HepG2 (cell line): ENCODE results near the gene CLPX. TPM values are rescaled to one million over a fixed set of nuclear protein-coding genes. Genes with fewer than 3 reads are reported as not detected.

ENCODE experiments used
- AGO2 ChIP-seq: fragments of 200-400 bp; formaldehyde crosslinking; optimal IDR thresholded peaks from 2 replicates; pipeline ENCODE3; 2017; ENCODE audit warnings: mild to moderate bottlenecking, low read depth, low read length, moderate library complexity
- CC2D1A ChIP-seq: sonication (generic); formaldehyde crosslinking; IDR thresholded peaks from 2 replicates; pipeline ENCODE4 v1.8.1; 2023; ENCODE audit warnings: mild to moderate bottlenecking, missing genetic modification reagents
- ELF3 ChIP-seq: IDR thresholded peaks from 2 replicates; pipeline ENCODE4 v1.6.1; 2016; ENCODE audit warnings: missing genetic modification reagents, missing compliant biosample characterization
- ERF ChIP-seq: IDR thresholded peaks from 2 replicates; pipeline ENCODE4 v1.6.1; 2018; ENCODE audit warnings: missing biosample characterization, missing genetic modification reagents
- FOSL1 ChIP-seq: sonication (generic); formaldehyde crosslinking; IDR thresholded peaks from 2 replicates; pipeline ENCODE4 v1.9.0; 2021; ENCODE audit warnings: missing genetic modification reagents, borderline replicate concordance
- FOXA1 ChIP-seq, 2 experiments: fragments of 450-650 bp in 1 of 2; sonication (generic) in 1 of 2; formaldehyde crosslinking in 1 of 2; IDR thresholded peaks; 2 replicates each; pipeline versions ENCODE4 v1.4.0 to v1.6.1; 2016 to 2020; ENCODE audit warnings: missing genetic modification reagents in 1 of 2
- FOXO1 ChIP-seq: sonication (generic); formaldehyde crosslinking; IDR thresholded peaks from 2 replicates; pipeline ENCODE4 v1.4.0; 2020; ENCODE audit warnings: missing genetic modification reagents
- HNRNPH1 ChIP-seq: fragments of 200-400 bp; formaldehyde crosslinking; optimal IDR thresholded peaks from 2 replicates; pipeline ENCODE3; 2017; ENCODE audit warnings: mild to moderate bottlenecking, low read depth, low read length
- MED1 ChIP-seq: sonication (generic); formaldehyde crosslinking; IDR thresholded peaks from 2 replicates; pipeline ENCODE4 v1.4.0; 2020; ENCODE audit warnings: missing genetic modification reagents
- MZF1 ChIP-seq: sonication (generic); formaldehyde crosslinking; IDR thresholded peaks from 2 replicates; pipeline ENCODE4 v1.8.1; 2023; ENCODE audit warnings: mild to moderate bottlenecking, missing genetic modification reagents, borderline replicate concordance
- PCBP2 ChIP-seq: fragments of 200-400 bp; formaldehyde crosslinking; optimal IDR thresholded peaks from 2 replicates; pipeline ENCODE3; 2018; ENCODE audit warnings: low read length, low read depth; ENCODE audit not compliant: poor library complexity, severe bottlenecking
- PHB2 ChIP-seq: fragments of 450-650 bp; IDR thresholded peaks from 2 replicates; pipeline ENCODE4 v1.6.1; 2018; ENCODE audit not compliant: partially characterized antibody
- RBM39 ChIP-seq: fragments of 200-400 bp; formaldehyde crosslinking; IDR thresholded peaks from one replicate; pipeline ENCODE4 v1.6.1; 2018; ENCODE audit warnings: antibody characterized with exemption, mild to moderate bottlenecking, low read depth, low read length; ENCODE audit not compliant: poor library complexity, severe bottlenecking
- SNAPC2 ChIP-seq: sonication (generic); formaldehyde crosslinking; IDR thresholded peaks from 2 replicates; pipeline ENCODE4 v1.8.1; 2022; ENCODE audit warnings: mild to moderate bottlenecking, missing genetic modification reagents
- TAF1 ChIP-seq: sonication (generic); formaldehyde crosslinking; IDR thresholded peaks from 2 replicates; pipeline ENCODE4 v1.4.0; 2020; ENCODE audit warnings: missing genetic modification reagents
- TEAD3 ChIP-seq: optimal IDR thresholded peaks from 2 replicates; pipeline ENCODE3; 2016; ENCODE audit warnings: borderline replicate concordance
- ZNF138 ChIP-seq: sonication (generic); formaldehyde crosslinking; IDR thresholded peaks from 2 replicates; pipeline ENCODE4 v1.5.0; 2020; ENCODE audit warnings: mild to moderate bottlenecking, low read depth, missing genetic modification reagents
- ZNF431 ChIP-seq: sonication (generic); formaldehyde crosslinking; IDR thresholded peaks from 2 replicates; pipeline ENCODE4 v1.9.0; 2022; ENCODE audit warnings: missing genetic modification reagents, low read depth, mild to moderate bottlenecking, borderline replicate concordance
- ZNF460 ChIP-seq: sonication (generic); formaldehyde crosslinking; IDR thresholded peaks from 2 replicates; pipeline ENCODE4 v1.5.1; 2020; ENCODE audit warnings: missing genetic modification reagents, mild to moderate bottlenecking, borderline replicate concordance
- ZNF724P ChIP-seq: sonication (generic); formaldehyde crosslinking; IDR thresholded peaks from 2 replicates; pipeline ENCODE4 v1.8.0; 2022; ENCODE audit warnings: missing genetic modification reagents, borderline replicate concordance
- ZNF781 ChIP-seq: sonication (generic); formaldehyde crosslinking; IDR thresholded peaks from 2 replicates; pipeline ENCODE4 v1.5.1; 2020; ENCODE audit warnings: borderline replicate concordance, mild to moderate bottlenecking, missing genetic modification reagents; ENCODE audit errors: not compliant biosample characterization
- polyA plus RNA-seq, 8 experiments: library from polyadenylated mRNA; depleted of rRNA in 3 of 8; stranded (reverse) in 7 of 8; unstranded in 1 of 8; fragments of >200 nt; fragmentation: Illumina TruSeq in 4 of 8; extraction: Trizol in 4 of 8; gene quantifications; 2 replicates each; pipeline versions ENCODE4 v1.2.1 to v1.2.3, GENCODE V29; 2011 to 2016; ENCODE audit warnings: low read depth in 4 of 8, missing spikeins in 1 of 8, mixed read lengths in 1 of 8; ENCODE audit not compliant: insufficient read depth in 1 of 8
- total RNA-seq, 5 experiments: library from RNA; depleted of rRNA; stranded (reverse); fragments of >200 nt; fragmentation: Illumina TruSeq; extraction: Trizol; gene quantifications; 2 replicates each; pipeline ENCODE4 v1.2.3, GENCODE V29; 2016; ENCODE audit warnings: low read depth in 1 of 5
- TF ChIP-seq, protein P1 (sequence below): sonication (generic); formaldehyde crosslinking; IDR thresholded peaks from 2 replicates; pipeline ENCODE4 v1.4.0; 2020; ENCODE audit warnings: missing genetic modification reagents, low read depth, mild to moderate bottlenecking, borderline replicate concordance
- TF ChIP-seq, protein P2 (sequence below): sonication (generic); formaldehyde crosslinking; IDR thresholded peaks from 2 replicates; pipeline ENCODE4 v1.8.1; 2023; ENCODE audit warnings: missing genetic modification reagents, inconsistent platforms, borderline replicate concordance
- TF ChIP-seq, protein P3 (sequence below): sonication (generic); formaldehyde crosslinking; IDR thresholded peaks from 2 replicates; pipeline ENCODE4 v1.4.0; 2020; ENCODE audit warnings: mild to moderate bottlenecking, missing genetic modification reagents, borderline replicate concordance
- TF ChIP-seq, protein P4 (sequence below): sonication (generic); formaldehyde crosslinking; IDR thresholded peaks from 2 replicates; pipeline ENCODE4 v1.5.1; 2020; ENCODE audit warnings: missing genetic modification reagents, mild to moderate bottlenecking, borderline replicate concordance

Gene CLPX
- total and polyA plus RNA-seq, 2 of the 13 experiments (the other 11 are each of a cell fraction or from before 2014, with no cell fraction given): 33.9 to 61.3 TPM

DNA sequence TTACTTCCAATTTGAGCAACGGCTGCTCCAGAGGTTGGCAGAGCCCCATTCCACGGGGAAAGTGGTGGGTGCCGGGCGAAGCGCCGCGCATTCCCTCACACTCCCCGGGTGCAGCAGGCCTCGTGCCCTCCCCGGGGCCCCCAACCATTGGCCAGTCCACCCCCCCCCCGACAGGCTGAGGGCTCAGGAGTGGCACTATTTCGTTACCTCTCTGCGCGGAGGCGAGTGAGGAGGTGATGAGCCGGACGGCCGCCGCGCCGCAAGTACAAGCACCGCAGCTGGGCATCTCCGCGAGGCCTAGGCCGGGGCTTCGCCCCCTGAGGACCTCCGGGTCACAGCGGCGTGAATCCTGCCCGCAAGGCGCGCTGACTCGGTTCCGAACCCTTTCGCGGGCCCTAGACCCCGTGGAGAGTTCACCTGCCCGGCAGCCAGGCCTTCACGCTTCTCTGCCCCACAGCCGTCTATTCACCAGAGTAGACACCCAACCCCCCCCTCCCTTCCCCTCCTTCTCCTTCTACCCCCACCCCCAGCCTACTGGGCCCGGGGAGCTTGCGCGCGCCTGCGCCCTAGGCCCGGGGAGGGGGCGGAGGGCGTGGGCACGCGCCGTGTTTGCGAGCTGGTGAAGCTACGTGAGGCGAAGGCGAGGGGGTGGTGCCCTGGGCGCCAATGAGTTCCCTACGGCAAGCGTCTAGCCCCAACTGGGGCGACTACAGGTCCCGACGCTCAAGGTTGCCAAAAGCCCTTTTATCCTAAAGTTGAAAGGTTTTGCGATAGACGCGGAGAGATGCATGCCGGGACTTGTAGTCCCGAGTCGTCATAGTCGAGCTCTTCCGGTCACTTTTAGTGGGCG lies at the start of gene CLPX (continued):
- TF ChIP-seq AGO2 (peak; percentile 68), ZNF138 (CRISPR knock-in tag) (peak; percentile 65; the same call in 1 of the 2 replicates), ZNF460 (CRISPR knock-in tag) (no peak), ELF3 (peak; percentile 27; the same call in 1 of the 2 replicates), PHB2 (no peak), MED1 (CRISPR knock-in tag) (peak; percentile 50; the same call in 1 of the 2 replicates), ZNF431 (CRISPR knock-in tag) (no peak), TEAD3 (CRISPR knock-in tag) (peak; percentile 53), ZNF781 (CRISPR knock-in tag) (peak; percentile 76), ZNF724P (CRISPR knock-in tag) (peak; percentile 9; the same call in 1 of the 2 replicates), FOXA1 (IDR thresholded peaks at IDR 0.05) (no peak), FOXA1 (CRISPR knock-in tag; IDR thresholded peaks at IDR 0.05) (0 out of 2 replicates have a peak, but pooled peaks have one; percentile 10), TAF1 (peak; percentile 63), HNRNPH1 (peak; percentile 65), CC2D1A (CRISPR knock-in tag) (no peak), FOSL1 (CRISPR knock-in tag) (no peak), FOXO1 (CRISPR knock-in tag) (peak; percentile 54), ERF (peak; percentile 81), RBM39 (peak; percentile 75), MZF1 (no peak), PCBP2 (no peak), SNAPC2 (peak; percentile 91)
- TF ChIP-seq, protein P1, sequence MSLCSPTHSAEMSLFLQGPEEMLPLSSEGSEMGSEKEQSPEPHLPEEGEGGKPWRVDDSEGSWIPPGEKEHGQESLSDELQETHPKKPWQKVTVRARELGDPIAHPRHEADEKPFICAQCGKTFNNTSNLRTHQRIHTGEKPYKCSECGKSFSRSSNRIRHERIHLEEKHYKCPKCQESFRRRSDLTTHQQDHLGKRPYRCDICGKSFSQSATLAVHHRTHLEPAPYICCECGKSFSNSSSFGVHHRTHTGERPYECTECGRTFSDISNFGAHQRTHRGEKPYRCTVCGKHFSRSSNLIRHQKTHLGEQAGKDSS: no peak
- TF ChIP-seq, protein P2, sequence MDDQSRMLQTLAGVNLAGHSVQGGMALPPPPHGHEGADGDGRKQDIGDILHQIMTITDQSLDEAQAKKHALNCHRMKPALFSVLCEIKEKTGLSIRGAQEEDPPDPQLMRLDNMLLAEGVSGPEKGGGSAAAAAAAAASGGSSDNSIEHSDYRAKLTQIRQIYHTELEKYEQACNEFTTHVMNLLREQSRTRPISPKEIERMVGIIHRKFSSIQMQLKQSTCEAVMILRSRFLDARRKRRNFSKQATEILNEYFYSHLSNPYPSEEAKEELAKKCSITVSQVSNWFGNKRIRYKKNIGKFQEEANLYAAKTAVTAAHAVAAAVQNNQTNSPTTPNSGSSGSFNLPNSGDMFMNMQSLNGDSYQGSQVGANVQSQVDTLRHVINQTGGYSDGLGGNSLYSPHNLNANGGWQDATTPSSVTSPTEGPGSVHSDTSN: no peak
- TF ChIP-seq, protein P3, sequence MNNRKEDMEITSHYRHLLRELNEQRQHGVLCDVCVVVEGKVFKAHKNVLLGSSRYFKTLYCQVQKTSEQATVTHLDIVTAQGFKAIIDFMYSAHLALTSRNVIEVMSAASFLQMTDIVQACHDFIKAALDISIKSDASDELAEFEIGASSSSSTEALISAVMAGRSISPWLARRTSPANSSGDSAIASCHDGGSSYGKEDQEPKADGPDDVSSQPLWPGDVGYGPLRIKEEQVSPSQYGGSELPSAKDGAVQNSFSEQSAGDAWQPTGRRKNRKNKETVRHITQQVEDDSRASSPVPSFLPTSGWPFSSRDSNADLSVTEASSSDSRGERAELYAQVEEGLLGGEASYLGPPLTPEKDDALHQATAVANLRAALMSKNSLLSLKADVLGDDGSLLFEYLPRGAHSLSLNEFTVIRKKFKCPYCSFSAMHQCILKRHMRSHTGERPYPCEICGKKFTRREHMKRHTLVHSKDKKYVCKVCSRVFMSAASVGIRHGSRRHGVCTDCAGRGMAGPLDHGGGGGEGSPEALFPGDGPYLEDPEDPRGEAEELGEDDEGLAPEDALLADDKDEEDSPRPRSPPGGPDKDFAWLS (CRISPR knock-in tag): no peak
- TF ChIP-seq, protein P4, sequence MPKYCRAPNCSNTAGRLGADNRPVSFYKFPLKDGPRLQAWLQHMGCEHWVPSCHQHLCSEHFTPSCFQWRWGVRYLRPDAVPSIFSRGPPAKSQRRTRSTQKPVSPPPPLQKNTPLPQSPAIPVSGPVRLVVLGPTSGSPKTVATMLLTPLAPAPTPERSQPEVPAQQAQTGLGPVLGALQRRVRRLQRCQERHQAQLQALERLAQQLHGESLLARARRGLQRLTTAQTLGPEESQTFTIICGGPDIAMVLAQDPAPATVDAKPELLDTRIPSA: no peak
